ENCODE data around the gene RAPGEF2.

DNA sequence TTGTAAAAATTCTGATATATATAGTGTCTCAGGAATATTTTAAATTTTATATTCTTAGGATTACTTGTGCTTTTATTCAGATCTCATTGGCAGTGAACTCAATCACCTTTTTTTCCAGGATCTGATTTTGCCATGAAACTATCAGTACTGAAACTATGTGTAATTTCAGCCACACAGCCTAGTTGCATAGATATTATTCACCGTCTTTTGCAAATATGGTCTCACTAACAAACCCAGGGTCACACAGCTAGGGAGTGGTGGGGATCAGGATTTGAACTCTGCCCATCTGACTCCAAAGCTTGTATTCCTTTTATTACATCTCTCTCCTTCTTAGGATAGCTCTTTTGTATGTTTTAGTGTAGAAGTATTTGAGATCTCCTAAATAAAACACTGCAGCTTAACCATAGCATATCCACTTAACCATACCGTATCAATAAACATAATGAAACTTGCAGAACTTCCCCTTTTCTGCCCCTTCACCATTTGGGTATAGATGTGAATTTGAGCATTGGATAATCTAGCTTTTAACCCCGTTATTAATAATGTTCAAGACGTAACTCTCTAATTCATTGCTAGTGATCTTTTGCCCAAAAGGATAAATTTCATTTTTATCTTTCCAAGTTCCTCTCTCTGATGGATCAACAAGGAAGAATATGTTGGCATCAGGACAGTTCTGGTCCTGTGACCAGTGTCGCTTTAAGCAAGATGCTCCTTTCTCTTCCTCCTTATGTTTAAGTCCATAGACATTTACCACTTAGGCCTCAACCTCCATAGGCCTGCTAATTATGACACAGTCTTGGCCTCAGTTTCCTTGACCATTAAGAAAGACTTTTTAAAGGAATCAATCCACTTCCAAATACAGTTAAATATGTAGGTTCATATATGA, 74.6 kb downstream of the RAPGEF2 start:
- TF ChIP-seq, protein P1, sequence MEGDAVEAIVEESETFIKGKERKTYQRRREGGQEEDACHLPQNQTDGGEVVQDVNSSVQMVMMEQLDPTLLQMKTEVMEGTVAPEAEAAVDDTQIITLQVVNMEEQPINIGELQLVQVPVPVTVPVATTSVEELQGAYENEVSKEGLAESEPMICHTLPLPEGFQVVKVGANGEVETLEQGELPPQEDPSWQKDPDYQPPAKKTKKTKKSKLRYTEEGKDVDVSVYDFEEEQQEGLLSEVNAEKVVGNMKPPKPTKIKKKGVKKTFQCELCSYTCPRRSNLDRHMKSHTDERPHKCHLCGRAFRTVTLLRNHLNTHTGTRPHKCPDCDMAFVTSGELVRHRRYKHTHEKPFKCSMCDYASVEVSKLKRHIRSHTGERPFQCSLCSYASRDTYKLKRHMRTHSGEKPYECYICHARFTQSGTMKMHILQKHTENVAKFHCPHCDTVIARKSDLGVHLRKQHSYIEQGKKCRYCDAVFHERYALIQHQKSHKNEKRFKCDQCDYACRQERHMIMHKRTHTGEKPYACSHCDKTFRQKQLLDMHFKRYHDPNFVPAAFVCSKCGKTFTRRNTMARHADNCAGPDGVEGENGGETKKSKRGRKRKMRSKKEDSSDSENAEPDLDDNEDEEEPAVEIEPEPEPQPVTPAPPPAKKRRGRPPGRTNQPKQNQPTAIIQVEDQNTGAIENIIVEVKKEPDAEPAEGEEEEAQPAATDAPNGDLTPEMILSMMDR (conservative IDR thresholded peaks at IDR 0.05) = no peak
- TF ChIP-seq ZFX (IDR thresholded peaks at IDR 0.05) = no peak
